Caco-2 (cell line): ENCODE data around the gene HACD1. TPM values are rescaled to one million over a fixed set of nuclear protein-coding genes. Genes with fewer than 3 reads are reported as not detected.

Experiments
- BruUV-seq: library from RNA; stranded (reverse); fragments of 400-500 nt; replicated peaks from 2 replicates; lab custom pipeline; 2021; lab: Mats Ljungman, UMichigan
- CTCF ChIA-PET: fragments of 300-600 bp; sonication (Branson Sonifier 250); formaldehyde crosslinking; loops from one replicate; lab custom pipeline; 2022; ENCODE audit warnings: antibody characterized with exemption; lab: Charles Lee
- POLR2A ChIA-PET: fragments of 300-600 bp; sonication (Branson Sonifier 250); formaldehyde crosslinking; loops from one replicate; lab custom pipeline; 2022; ENCODE audit warnings: antibody characterized with exemption; lab: Charles Lee
- DNase-seq, 2 experiments: peaks; one replicate each; pipeline versions ENCODE4 v3.0.0 to v3.0.0-alpha.2; 2020 to 2022
- H3K27me3 ChIP-seq: replicated peaks from 2 replicates; pipeline ENCODE4 v1.6.0; 2011; ENCODE audit warnings: low read length; ENCODE audit not compliant: control insufficient read depth, insufficient read depth
- H3K36me3 ChIP-seq: 2 replicates; pipeline ENCODE4 v1.5.1; 2011; ENCODE audit warnings: low read length; ENCODE audit not compliant: control insufficient read depth, insufficient read depth
- H3K4me1 ChIP-seq: fragments of 250-450 bp; sonication (Bioruptor Pico); 2 replicates; pipeline ENCODE4 v1.5.1; 2020; ENCODE audit warnings: mild to moderate bottlenecking
- H3K4me3 ChIP-seq: 2 replicates; pipeline ENCODE4 v1.5.1; 2011; ENCODE audit warnings: low read depth, mild to moderate bottlenecking, control low read depth, low read length
- H3K9me3 ChIP-seq: fragments of 250-450 bp; sonication (Bioruptor Pico); 2 replicates; pipeline ENCODE4 v1.5.1; 2020; ENCODE audit warnings: mild to moderate bottlenecking, moderate library complexity
- H3K27ac Mint-ChIP-seq: one replicate; pipeline ENCODE4 v1.8.0; 2022; ENCODE audit warnings: mixed read lengths; ENCODE audit not compliant: unreplicated experiment
- H3K27me3 Mint-ChIP-seq: one replicate; pipeline ENCODE4 v1.8.0; 2022; ENCODE audit warnings: mixed read lengths; ENCODE audit not compliant: insufficient read depth, unreplicated experiment
- H3K36me3 Mint-ChIP-seq: one replicate; pipeline ENCODE4 v1.8.0; 2022; ENCODE audit warnings: mild to moderate bottlenecking, mixed read lengths; ENCODE audit not compliant: insufficient read depth, unreplicated experiment
- H3K4me1 Mint-ChIP-seq: one replicate; pipeline ENCODE4 v1.8.0; 2022; ENCODE audit warnings: low read depth, mixed read lengths; ENCODE audit not compliant: unreplicated experiment
- H3K4me3 Mint-ChIP-seq: one replicate; pipeline ENCODE4 v1.8.0; 2022; ENCODE audit warnings: mild to moderate bottlenecking, moderate library complexity, mixed read lengths; ENCODE audit not compliant: unreplicated experiment
- H3K9me3 Mint-ChIP-seq: one replicate; pipeline ENCODE4 v1.8.0; 2022; ENCODE audit warnings: mixed read lengths; ENCODE audit not compliant: unreplicated experiment
- intact Hi-C: fragments of 100-400 bp; cut with micrococcal nuclease; formaldehyde crosslinking; loops from one replicate; pipeline ENCODE4 v1.10.0; 2022; ENCODE audit not compliant: unreplicated experiment
- total RNA-seq: library from RNA; stranded (reverse); gene quantifications from 2 replicates; pipeline ENCODE4 v1.2.3, GENCODE V29; 2022
- TF ChIP-seq, protein P1 (sequence below), 2 experiments: fragments of 200-600 bp in 1 of 2; IDR thresholded peaks; 1 replicate in 1 of 2; 2 replicates in 1 of 2; pipeline versions ENCODE4 v1.5.1 to v1.8.0; 2011 to 2022; ENCODE audit warnings: antibody characterized with exemption in 1 of 2, control low read depth in 1 of 2, inconsistent platforms in 1 of 2, low read depth in 1 of 2, low read length in 1 of 2, mild to moderate bottlenecking in 1 of 2, moderate library complexity in 1 of 2; ENCODE audit not compliant: insufficient read depth in 1 of 2, severe bottlenecking in 1 of 2, unreplicated experiment in 1 of 2

The HACD1 gene
- total RNA-seq, 1 experiment from 2014 or later: 47.8 TPM

- H3K4me3 Mint-ChIP-seq: peak within 1 kb of the TSS; percentile 94
- intact Hi-C loops: loop anchor here (1.0 kb wide), 2 partner anchors 11 to 27 kb away; partner anchors contain the start of gene HACD1
- CTCF ChIA-PET: interaction anchor here (0.5 to 3.2 kb wide), 5 partner anchors 22 to 158 kb away, joined by 3 to 32 read pairs (median 4); partner anchors contain the start of gene HACD1
- TF ChIP-seq, protein P1, sequence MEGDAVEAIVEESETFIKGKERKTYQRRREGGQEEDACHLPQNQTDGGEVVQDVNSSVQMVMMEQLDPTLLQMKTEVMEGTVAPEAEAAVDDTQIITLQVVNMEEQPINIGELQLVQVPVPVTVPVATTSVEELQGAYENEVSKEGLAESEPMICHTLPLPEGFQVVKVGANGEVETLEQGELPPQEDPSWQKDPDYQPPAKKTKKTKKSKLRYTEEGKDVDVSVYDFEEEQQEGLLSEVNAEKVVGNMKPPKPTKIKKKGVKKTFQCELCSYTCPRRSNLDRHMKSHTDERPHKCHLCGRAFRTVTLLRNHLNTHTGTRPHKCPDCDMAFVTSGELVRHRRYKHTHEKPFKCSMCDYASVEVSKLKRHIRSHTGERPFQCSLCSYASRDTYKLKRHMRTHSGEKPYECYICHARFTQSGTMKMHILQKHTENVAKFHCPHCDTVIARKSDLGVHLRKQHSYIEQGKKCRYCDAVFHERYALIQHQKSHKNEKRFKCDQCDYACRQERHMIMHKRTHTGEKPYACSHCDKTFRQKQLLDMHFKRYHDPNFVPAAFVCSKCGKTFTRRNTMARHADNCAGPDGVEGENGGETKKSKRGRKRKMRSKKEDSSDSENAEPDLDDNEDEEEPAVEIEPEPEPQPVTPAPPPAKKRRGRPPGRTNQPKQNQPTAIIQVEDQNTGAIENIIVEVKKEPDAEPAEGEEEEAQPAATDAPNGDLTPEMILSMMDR (IDR thresholded peaks at IDR 0.05; ENCODE audit: insufficient read depth in 1 of 2, low read depth in 1 of 2, low read length in 1 of 2, severe bottlenecking in 1 of 2, unreplicated experiment in 1 of 2): no peak
- Histone ChIP-seq H3K9me3 (no peaks in the 10 kb centered on the region), H3K4me3 (peak within 1 kb of the TSS; percentile 58), H3K36me3 (0 out of 2 replicates have a peak, but pooled peaks cover 2% of the 10 kb centered on the region), H3K4me1 (peaks cover 11% of the 10 kb centered on the region), H3K27me3 (no peaks in the 10 kb centered on the region)
- DNase-seq: peak; percentile 96
- H3K27me3 Mint-ChIP-seq: no peaks in the 10 kb centered on the region
- no TSS peak for BruUV-seq
- H3K9me3 Mint-ChIP-seq: no peaks in the 10 kb centered on the region
- H3K36me3 Mint-ChIP-seq: peaks cover 22% of the 10 kb centered on the region
- POLR2A ChIA-PET: interaction anchor here (0.5 to 2.9 kb wide), 16 partner anchors 11 to 995 kb away, joined by 3 to 80 read pairs (median 4); partner anchors contain the start of genes HACD1 and TRDMT1
- H3K27ac Mint-ChIP-seq: peak within 1 kb of the TSS; percentile 100
- H3K4me1 Mint-ChIP-seq: peaks cover 22% of the 10 kb centered on the region
These were observed 26.7 kb upstream of the HACD1 start, which contains the start of gene STAM for GRCh38 chr10:17643755-17644484. TSS of gene STAM (plus strand) at chr10:17644151. CDS start at chr10:17644340, 189 bp downstream.

DNA sequence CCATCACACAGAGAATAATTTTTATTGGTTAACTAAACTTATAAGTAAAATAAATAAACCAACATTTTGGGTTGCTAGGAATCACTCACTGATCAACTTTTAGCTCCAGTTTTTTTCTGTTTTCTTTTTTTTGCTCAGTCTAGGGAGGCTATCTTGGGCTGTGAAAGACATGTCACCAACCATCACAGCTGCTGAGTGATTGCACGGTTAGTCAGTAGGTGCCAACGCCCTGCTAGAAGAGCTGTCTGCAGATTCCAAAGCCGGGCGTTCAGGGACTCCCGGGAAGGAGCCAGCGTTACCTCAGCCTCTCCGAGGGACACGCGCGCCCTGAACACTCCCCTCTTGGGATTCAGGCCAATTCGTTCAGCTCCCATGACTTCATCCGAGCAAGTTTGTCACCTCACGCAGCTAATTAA lies 26.2 kb upstream of the HACD1 start:
- peaks cover 18% of the 10 kb centered on the region for H3K36me3 Mint-ChIP-seq
- CTCF ChIA-PET: interaction anchor here (0.5 to 3.2 kb wide), 4 partner anchors 21 to 158 kb away, joined by 3 to 32 read pairs (median 4); partner anchors contain the start of gene HACD1
- POLR2A ChIA-PET: interaction anchor here (0.5 to 2.9 kb wide), 13 partner anchors 10 to 995 kb away, joined by 3 to 80 read pairs (median 4); partner anchors contain the start of genes HACD1 and TRDMT1
- TF ChIP-seq, protein P1 (IDR thresholded peaks at IDR 0.05; ENCODE audit: insufficient read depth in 1 of 2, low read depth in 1 of 2, low read length in 1 of 2, severe bottlenecking in 1 of 2, unreplicated experiment in 1 of 2): no peak
- H3K9me3 Mint-ChIP-seq: no peaks in the 10 kb centered on the region
- Histone ChIP-seq H3K27me3 (no peaks in the 10 kb centered on the region), H3K9me3 (no peaks in the 10 kb centered on the region), H3K4me1 (peaks cover 11% of the 10 kb centered on the region), H3K36me3 (0 out of 2 replicates have a peak, but pooled peaks cover 2% of the 10 kb centered on the region), H3K4me3 (peak overlapping the region; percentile 58)
- peak overlapping the region; percentile 94 for H3K4me3 Mint-ChIP-seq
- H3K27ac Mint-ChIP-seq: peak overlapping the region; percentile 100
- no peaks in the 10 kb centered on the region for H3K27me3 Mint-ChIP-seq
- DNase-seq: peak; percentile 80 to 85
- peaks cover 22% of the 10 kb centered on the region for H3K4me1 Mint-ChIP-seq
- intact Hi-C loops: no loop called here
- TSS peak; percentile 94 for BruUV-seq

GRCh38 chr10:17640331-17640816 lies 23.2 kb upstream of the HACD1 start:
- POLR2A ChIA-PET: no interaction called here
- no peaks in the 10 kb centered on the region for H3K27me3 Mint-ChIP-seq
- intact Hi-C loops: no loop called here

More at GRCh38 chr10:17640331-17640816, 23.2 kb upstream of the HACD1 start:
- H3K4me1 Mint-ChIP-seq: peaks cover 9% of the 10 kb centered on the region
- H3K27ac Mint-ChIP-seq: no peak overlapping the region
- TF ChIP-seq, protein P1 (IDR thresholded peaks at IDR 0.05; ENCODE audit: insufficient read depth in 1 of 2, low read depth in 1 of 2, low read length in 1 of 2, severe bottlenecking in 1 of 2, unreplicated experiment in 1 of 2): no peak
- peaks cover 6% of the 10 kb centered on the region for H3K36me3 Mint-ChIP-seq
- CTCF ChIA-PET: no interaction called here
- H3K4me1 ChIP-seq: peaks cover 10% of the 10 kb centered on the region
- no peaks in the 10 kb centered on the region for H3K36me3 ChIP-seq
- H3K9me3 Mint-ChIP-seq: no peaks in the 10 kb centered on the region
- BruUV-seq: no TSS peak
- H3K9me3 ChIP-seq: no peaks in the 10 kb centered on the region
- DNase-seq: no peak
- no peak overlapping the region for H3K4me3 Mint-ChIP-seq
- H3K4me3 ChIP-seq: no peak overlapping the region
- no peaks in the 10 kb centered on the region for H3K27me3 ChIP-seq
